Measurements from ENCODE around the gene PHLDB1.
A peak's percentile ranks its signal among the peaks of the same experiment; 100 is the strongest.

The PHLDB1 gene

DNA sequence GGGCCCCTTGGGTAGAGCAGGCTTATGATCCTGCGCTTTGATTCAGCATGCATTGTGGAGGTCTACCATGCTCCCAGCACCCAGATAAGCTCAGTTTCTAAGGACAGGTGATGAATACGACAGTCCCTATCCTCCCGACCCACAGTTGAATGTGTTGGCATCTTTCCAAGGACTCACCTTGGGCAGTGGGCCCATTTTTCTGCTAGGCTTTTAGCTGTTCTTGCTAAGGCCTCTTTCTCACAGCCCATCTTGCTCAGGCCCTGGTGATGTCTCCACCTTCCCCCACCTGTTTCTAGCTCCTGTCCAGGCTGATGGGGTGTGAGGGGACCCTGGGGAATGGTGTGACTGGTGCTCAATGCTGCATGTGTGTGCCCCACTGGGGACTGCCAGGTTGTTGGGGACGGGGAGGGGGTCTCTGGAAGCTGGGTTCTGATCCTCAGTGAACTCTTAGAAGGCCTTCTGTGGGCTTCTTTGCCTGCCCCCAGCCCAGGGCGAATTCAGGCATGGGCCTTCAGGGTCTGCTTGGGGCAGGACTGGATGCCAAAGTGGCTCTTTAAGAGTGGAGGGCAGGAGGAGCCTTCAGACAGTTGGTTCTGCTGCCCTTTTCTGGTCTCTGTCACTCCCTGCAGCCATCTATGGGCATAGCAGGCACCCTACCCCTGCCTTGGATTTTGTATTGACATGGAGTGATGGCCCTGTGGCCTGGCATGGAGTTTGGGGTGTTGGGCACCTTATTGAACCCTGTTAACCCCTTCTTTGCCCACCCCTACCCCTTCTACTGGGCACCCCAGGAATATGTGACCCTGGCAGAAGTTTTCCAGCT is 33.1 kb downstream of the PHLDB1 start:
- no peak for DNase-seq

DNA sequence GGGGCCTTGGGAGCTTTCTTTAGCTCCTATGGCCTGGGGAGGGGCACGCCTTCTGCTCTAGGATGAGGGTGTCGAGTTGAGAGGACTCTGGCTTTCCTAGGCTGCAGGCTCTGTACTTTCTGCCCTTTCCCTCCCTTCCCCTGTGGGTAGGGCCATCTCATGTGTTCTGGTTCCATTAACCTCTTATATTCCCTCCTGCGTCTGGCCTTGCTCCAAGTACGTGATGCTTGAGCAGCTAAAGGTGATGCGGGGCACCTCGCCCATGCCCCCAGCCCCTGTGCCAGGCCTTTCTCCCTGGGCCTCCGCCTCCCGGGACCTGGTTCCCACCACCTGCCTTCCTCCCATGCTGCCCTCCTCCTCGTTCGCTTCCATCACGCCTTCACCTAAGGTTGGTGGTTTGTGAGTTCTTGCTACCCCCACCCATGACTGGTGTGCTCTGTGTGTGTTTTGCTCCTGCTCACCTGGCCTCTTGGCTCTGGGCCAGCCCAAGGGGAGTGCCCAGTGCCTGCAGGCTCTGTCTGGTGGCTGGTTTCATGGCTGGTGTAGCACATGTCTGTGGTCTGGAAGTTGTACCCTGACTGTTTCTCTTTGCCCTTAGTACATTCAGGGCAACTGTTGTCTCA is 34.1 kb downstream of the PHLDB1 start:
- no peak for DNase-seq

DNA sequence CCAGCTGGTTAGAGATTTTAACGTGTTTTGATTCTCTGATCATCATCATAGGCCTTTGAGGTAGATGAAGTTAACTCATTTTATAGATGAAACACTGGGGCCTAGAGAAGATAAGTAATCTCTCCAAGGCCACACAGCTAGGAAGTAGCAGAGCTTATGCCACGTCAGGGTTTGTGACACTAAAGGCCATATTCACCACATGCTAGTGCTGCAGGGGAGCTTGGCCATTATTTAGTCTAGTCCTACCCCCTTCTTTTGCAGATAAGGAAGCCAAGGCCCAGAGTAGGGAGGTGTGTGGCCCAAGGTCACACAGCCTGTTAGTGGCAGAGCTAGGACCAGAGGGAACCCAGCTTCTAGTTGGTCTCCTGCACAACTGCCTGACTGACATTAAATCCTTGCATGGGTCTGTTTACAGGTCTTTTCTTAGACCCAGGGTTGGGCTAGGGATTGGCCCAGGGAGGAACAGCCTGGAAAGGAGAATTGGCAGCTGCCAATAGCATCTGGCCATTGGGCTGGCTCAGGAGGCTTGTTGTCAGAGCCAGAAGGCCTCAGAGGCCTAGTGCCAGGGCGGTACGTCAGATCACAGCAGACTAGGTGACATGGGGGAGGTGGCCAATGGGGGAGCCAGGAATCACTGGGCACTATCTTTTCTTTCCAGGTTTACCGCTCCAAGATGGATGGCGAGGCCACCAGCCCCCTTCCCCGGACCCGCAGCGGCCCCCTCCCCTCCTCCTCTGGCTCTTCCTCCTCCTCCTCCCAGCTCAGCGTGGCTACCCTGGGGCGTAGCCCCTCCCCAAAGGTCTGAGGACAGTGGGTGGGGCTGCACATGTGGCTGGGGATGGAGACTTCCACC is 36.0 kb downstream of the PHLDB1 start:
- no peak for DNase-seq

DNA sequence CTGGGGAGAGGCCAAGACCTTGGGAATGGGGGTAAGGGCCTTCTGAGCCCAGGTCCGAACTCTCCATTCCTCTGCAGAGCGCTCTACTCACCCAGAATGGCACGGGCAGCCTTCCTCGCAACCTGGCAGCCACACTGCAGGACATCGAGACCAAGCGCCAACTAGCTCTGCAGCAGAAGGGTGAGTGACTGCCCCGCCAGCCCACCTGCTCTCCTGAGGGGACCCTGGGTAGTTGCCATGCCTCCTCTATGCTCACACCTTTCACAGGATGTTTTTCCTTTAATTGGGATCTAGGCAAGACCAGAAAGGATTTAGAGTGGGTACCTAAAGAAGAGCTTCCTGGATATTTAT is 36.6 kb downstream of the PHLDB1 start:
- no peak for DNase-seq

DNA sequence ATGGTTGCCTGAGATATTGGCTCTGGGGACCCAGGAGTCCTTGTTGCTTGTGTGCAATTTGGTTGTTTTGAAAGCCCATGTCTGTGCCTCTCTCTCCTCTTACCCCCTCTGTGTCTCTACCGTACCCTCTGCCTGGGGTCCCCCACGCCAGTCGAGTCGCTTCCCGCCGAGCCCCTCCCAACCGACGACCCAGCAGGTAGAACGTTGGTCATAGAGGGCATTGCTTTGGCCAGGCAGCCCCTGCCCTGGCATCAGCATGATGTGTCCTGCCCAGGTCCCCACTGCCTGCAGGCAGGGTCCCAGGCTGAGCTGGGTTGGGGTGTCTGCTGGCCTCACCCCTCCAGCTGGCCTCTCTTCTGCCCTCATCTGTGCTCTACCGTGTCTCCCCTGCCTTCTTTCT is 37.1 kb downstream of the PHLDB1 start:
- DNase-seq: no peak

DNA sequence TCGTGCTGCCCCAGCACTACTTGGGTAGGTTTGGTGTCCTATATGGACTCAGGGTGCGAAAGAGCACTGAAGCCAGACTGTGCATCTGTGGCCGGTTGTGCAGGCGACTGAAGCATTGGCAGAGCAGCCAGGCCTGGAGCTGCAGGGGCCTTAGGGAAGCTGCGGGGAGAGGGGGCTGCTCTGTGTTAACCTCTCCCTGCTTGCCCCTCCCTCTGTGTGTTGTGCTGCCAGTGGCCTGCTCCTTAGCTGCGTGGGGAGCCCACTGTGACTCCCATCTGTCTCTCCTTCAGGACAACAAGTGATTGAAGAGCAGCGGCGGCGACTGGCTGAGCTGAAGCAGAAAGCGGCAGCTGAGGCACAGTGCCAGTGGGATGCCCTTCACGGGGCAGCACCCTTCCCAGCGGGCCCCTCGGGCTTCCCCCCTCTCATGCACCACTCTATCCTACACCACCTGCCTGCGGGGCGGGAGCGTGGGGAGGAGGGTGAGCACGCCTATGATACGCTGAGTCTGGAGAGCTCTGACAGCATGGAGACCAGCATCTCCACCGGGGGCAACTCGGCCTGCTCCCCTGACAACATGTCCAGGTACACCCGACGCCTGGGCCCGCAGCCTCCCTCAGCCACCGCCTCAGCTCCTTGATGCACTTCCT is 37.8 kb downstream of the PHLDB1 start:
- no peak for DNase-seq

DNA sequence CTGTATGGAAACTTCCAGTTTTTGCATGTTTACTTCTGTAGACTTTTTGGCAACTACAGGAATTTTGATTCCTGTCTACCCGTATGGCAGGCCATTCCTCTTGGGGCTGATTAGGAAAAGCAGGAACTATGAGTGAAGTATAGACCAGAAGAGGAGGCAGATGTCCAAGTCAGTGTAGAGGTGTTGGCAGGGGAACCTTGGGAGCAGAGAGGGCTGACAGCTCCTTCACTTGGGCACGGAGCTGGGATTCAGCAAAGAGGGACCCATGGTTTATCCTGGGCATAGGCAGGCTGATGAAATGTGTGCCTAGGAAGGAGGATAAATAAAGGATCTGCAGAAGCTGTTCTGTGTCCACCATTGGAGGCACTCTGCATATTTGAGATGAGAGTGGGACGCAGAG is 39.0 kb downstream of the PHLDB1 start:
- DNase-seq: no peak

DNA sequence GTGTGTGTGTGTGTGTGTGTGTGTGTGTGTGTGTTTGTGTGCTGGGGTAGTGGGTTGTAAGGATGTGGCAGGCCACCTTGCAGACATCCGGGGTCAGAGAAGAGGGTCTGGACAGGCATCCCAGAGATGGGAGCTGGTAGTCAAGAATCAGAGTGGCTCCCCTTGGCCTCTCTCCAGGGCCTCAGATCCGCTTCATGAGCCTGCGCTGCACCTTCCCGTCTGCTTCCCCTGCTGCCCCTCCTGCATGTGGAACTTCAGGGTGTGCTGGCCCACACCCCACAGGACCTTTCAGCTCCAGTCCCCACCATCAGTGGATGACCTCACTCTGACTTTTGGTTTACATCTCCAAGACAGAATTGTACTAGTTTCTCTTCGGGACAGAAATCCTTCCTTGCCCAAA is 40.9 kb downstream of the PHLDB1 start:
- no peak for DNase-seq

DNA sequence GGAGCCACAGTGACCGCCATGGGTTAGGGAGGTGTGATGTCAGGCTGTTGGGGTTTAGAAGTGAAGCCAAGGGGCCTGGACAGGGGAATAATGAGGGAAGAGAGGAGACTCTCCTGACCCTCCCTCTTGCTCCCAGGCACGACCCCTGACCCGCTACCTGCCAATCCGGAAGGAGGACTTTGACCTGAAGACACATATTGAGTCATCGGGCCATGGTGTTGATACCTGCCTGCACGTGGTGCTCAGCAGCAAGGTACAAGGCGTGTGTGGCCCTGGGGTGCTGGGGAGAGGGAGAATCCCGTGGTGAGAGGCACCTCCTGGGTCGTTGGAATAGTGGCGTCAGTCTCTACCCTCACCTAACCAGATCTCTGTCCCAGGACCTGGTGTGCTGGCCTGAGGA is 42.5 kb downstream of the PHLDB1 start:
- no peak for DNase-seq

DNA sequence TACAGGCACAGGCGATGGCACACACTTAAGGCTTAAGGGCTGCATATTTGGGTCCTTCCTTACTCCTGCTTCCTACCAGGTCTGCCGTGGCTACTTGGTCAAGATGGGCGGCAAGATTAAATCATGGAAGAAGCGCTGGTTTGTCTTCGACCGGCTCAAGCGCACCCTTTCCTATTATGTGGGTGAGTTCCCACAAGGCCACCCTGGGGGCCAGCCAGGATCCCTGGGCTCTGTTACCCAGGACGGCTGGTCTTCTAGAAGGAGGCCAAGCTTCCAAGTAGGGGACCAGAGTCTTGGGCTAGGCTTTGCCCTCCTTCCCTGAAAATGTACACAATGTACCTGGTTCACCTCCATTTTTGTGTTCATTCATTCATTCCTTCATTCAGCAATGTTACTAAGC is 43.0 kb downstream of the PHLDB1 start:
- no peak for DNase-seq

DNA sequence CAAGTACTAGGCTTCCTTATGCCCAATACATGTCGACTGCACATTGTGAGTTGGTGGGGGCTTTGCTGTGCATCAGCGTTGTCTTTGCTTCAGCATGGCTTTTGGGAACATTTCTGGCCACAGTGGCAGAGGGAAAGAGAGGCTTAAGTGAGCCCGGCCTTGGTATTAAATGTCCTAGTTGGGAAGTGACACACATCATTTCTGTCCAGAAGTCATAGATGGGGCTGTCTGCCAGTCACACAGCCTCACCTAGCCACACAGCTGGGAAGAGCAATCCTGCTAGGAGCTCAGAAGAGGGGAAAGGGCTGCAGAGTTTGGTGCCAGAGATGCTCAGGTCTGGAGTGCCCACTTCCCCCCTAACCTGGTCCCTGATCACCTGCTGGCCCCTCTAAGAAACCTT is 44.4 kb downstream of the PHLDB1 start:
- no peak for DNase-seq

DNA sequence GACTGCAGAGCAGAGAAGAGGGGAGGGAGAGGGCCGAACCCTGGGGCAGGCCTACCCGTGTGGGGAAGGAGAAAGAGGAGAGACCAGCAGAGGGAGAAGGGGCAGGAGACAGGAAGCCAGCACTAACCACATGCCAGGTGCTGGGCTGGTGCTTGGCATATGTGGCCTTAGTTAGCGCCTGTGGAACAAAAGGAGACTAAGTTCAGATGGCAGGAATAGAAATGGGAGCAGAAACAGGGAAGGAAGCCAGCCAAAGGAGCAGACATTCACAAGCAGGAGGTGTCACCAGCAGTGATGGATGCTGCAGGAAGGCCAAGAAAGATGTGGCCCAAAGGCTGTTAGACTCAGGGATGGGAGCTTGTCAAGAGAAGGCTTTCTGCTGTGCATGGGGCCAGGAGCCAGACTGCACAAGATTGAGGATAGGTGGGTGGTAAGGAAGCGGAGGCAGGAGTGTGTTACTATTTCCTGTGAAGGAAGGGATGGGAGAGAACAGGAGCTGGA is 45.3 kb downstream of the PHLDB1 start:
- DNase-seq: no peak

DNA sequence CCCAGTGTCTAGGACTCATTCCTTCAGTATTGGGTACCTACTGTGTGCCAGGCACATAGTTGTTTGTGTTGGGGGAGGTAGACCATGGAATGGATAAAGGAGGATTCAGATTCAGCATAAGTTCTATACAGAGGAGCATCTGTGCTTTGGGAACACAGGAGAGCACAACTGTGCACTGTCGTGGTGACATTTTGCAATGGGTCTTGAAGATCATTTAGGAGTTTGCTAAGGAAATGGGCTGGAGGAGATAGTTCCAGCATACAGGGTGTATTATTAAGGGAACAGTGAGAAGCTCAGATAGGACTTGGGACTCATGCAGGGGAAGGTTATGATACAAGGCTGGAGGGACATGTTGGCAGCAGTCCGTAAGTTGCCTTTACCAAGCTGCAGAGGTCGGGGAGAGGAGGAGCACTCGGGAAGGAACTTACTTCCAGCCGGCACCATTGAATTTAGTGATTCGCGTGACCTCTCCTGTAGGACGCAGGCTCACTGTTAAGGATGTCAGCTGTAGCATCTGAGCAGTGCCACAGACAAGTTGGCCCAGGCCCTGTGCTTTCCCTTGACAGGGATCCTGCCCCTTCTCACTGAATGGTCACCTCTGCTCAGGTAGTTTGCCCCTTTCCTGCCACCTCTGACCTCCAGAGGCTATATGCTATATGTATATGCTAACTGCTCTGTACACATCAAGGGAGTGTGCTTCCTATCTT is 46.4 kb downstream of the PHLDB1 start:
- DNase-seq: no peak

DNA sequence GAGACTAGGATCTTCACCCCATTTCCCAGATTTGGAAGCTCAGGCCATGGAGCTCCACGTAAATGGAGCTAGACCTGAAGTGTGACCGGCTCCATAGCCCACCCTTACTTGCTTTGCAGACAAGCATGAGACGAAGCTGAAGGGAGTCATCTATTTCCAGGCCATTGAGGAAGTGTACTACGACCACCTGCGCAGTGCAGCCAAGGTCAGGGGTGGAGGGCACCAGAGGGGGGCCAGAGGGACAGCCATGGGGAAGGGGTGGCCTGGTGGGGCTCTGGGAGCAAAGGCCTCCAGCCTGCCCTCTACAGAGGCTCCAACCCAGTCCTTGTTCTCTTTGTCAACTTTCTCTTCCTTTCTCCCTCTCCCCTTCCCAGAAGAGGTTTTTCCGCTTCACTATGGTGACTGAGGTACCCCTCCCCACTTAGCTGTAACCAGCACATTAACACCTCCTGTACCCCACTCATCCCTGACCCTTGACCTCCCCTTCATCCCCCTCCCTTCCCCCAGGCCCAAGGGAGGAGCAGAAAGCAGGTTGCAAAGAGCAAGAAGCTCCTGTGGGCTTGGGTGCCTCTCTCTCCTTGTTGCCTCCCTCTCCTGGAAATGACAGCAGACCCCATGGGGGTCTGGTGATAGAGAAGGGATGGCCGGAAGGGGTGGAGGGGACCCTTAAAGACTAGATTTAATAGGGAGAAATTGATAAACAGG is 48.2 kb downstream of the PHLDB1 start:
- no peak for DNase-seq

DNA sequence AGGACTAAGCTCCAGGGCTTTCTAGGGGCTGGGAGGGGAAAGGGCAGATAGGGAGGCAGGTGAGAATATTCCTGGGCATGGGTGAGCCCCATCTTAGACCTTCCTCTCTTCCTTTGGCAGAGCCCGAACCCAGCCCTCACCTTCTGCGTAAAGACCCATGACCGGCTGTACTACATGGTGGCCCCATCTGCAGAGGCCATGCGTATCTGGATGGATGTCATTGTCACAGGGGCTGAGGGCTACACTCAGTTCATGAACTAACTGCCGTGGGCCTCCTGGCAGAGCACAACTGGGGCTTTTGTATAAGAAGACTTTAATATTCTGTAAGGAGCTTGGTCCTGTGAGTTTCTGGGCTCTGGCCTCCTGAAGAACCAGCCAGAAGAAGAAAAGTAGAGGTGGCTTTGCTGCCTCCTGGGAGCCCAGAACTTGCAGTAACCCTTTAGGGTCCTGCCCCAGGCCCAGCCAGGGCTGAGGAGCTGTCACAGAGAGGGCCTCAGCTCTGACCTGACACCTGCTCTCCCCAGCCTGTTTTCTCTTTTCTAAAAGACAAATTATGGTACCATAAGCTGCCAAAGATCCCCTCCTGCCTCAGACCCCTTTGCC is 49.2 kb downstream of the PHLDB1 start:
- DNase-seq: no peak

DNA sequence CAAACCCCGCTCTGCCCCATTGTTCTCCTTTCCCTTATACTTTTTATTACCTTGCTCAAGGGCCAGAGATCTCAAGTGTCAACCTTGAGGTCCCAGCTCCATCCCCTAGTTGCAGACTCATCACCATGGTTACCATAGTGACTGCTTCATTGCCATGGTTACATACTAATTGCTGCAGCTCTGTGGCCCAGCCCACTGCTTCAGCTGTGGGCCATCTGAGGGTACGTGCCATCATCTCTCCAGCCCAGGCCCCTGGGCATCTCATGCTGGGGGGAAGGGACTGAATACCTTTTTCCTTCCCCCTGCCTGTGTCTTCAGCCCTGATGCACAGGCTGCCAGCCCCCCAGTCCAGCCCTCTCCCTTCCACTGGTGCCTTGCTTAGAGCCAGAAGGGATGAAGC is 49.8 kb downstream of the PHLDB1 start:
- DNase-seq: no peak

DNA sequence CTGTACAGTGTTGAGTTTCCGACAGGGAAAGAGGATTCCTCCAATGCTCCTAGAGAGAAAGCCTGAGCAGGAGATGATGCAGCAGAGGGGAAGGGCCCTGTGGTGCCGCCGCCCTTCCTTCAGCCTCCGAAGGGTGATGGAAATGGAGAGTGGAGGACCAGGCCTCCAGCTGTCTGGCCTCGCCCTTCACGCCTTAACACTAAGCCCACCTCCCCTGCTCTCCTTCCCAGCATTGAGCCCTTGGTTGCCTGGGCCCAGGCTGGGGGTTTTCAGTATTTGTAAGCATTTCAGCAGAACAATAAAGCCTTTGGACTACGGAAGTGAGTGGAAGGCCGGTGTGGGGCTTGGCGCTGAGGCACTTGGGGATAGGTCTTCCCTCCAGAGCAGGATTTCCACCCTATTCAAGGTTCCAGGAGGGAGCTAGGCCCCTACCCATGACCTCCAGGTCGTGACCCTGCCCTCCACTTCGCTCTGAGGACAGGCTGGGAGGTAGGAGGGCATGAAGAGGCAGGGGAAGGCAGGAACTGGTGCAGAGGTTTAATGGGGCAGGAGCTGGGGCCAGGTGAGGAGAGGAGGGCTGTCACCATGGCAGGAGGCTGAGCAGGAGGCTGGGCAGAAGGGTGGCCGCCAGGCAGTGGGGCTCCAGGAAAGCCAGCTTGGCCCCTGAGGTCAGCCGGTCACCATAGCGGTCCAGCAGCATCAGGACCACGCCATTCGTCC is 50.5 kb downstream of the PHLDB1 start:
- DNase-seq: no peak

DNA sequence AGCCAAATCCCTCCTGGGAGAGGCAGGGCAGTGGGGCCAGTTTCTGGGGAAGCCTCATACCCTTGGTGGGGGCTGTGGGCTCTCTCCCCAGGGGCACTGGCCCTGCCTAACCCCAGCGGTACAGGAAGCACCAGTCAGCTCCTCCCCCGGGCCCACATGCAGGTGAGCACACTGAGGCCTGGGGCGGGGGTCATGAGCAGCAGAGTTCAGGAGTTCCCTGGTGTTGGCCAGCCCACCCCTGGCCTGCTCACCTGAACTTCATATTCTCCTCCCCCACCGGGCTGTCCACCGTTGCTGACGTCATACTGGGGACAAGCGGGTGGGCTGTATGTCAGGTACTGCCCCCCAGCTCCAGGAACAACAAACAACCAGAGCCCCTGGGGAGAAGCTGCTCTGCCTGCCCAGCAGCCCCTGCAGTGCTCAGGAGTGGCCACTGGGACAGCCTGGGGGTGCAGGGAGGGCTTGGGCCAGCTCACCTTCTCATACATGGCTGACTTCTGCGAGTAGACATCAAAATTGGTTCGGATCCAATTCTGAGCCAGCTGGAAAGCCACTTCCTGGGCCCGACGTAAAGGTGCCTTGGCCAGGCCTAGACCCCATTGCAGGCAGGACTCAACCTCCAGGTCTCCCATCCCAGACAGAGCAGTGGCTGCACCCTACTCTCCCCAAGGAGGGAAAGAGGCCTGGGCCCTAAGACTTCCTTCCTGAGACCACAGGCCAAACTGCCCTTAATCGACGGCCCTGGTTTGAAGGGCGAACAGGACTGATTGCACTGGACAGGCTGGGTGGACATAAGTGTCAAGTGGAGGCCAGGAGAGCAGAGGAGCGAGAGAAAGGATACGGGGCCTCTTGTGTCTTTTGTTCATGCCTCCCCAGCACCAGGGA is 51.3 kb downstream of the PHLDB1 start:
- DNase-seq: no peak

DNA sequence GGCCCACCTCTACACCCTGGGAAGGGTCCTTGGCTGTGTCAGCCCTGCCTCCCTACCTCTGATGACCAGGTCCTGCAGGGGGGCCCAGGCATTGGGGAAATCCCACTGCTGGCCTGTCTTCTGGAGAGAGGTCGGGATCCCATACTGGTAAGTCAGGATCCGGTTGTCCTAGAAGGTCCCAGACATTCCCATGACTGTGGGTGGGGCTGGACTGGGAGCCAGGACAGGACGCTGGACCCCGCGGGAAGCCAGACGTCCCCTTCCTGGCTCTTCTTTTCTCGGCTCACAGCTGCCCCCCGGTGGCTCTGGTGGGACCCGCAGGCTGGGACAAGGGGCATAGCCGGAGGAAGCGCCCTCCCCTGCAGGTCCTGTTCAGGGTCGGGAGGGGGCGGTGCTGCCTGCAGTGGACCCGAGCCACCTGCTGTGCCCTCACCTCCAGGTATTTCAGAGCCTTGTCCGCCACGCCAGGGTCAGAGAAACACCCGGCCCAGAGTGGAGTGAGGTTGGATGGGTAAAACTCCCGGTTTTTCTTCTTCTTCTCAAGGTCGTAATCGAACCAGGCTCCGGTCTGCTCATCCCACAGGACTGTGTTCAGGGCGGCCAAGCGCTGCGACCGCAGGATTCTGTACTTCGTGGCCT is 52.0 kb downstream of the PHLDB1 start:
- peak; percentile 90 for DNase-seq

Data from CD4-positive, alpha-beta T cell treated with Interleukin-6 for 4 hours (primary cell).